ENCODE data around the gene ABRAXAS1. TPM values are rescaled to one million over a fixed set of nuclear protein-coding genes. Genes with fewer than 3 reads are reported as not detected.
A peak's percentile ranks its signal among the peaks of the same experiment; 100 is the strongest.

ABRAXAS1 gene
- total RNA-seq, 5 donors from 2014 or later (not counting 1 experiment from before 2014, with no cell fraction given): 18.8 to 41.7 (median 28.6) TPM

GRCh38 chr4:83438719-83439118 is 46.2 kb downstream of the ABRAXAS1 start:
- Histone ChIP-seq H3K4me3 (ENCODE audit: control insufficient read depth in 1 of 2, extremely low read depth in 1 of 2, low read length in 1 of 2) (no peak overlapping the region), H3K9me3 (no peaks in the 10 kb centered on the region), H3K36me3 (ENCODE audit: control insufficient read depth in 2 of 2, extremely low read depth in 1 of 2, insufficient read depth in 1 of 2, low read length in 1 of 2) (peaks cover 4 to 49% of the 10 kb centered on the region in 2 donors), H3K4me1 (ENCODE audit: control insufficient read depth in 1 of 2, extremely low read depth in 1 of 2, insufficient read depth in 2 of 2, low read length in 2 of 2) (no peaks in the 10 kb centered on the region), H3K27me3 (replicated peaks in 1 of 2; ENCODE audit: control insufficient read depth in 2 of 2, extremely low read depth in 1 of 2, insufficient read depth in 2 of 2, low read length in 1 of 2) (no peaks in the 10 kb centered on the region), H3K27ac (ENCODE audit: low read length) (no peak overlapping the region)
- ChIA-PET POLR2A (interaction anchor here in 1 of 2 donors (0.7 kb wide), 1 partner anchor 384 kb away, joined by 4 read pairs; no protein-coding TSS in a partner anchor), CTCF (interaction anchor here in 1 of 2 donors (0.7 to 0.9 kb wide), 2 partner anchors 19 to 1057 kb away, joined by 3 to 5 read pairs; no protein-coding TSS in a partner anchor)
- Mint-ChIP-seq H3K27me3 (no peaks in the 10 kb centered on the region), H3K9me3 (no peaks in the 10 kb centered on the region), H3K27ac (no peak overlapping the region), H3K36me3 (peaks cover 48% of the 10 kb centered on the region), H3K4me1 (peaks cover 4 to 7% (median 5%) of the 10 kb centered on the region in 3 donors), H3K4me3 (no peak overlapping the region)
- DNase-seq (no peak), ATAC-seq (replicated peaks in 1 of 4) (no peak)

- Histone ChIP-seq H3K4me1 (ENCODE audit: control insufficient read depth in 1 of 2, extremely low read depth in 1 of 2, insufficient read depth in 2 of 2, low read length in 2 of 2) (no peaks in the 10 kb centered on the region), H3K9me3 (no peaks in the 10 kb centered on the region), H3K4me3 (ENCODE audit: control insufficient read depth in 1 of 2, extremely low read depth in 1 of 2, low read length in 1 of 2) (no peak overlapping the region), H3K36me3 (ENCODE audit: control insufficient read depth in 2 of 2, extremely low read depth in 1 of 2, insufficient read depth in 1 of 2, low read length in 1 of 2) (peaks cover 2 to 39% of the 10 kb centered on the region in 2 donors), H3K27me3 (replicated peaks in 1 of 2; ENCODE audit: control insufficient read depth in 2 of 2, extremely low read depth in 1 of 2, insufficient read depth in 2 of 2, low read length in 1 of 2) (no peaks in the 10 kb centered on the region), H3K27ac (ENCODE audit: low read length) (no peak overlapping the region)
- ChIA-PET CTCF (no interaction called here), POLR2A (interaction anchor here (0.6 kb wide), 2 partner anchors 606 to 1150 kb away, joined by 9 to 16 read pairs; no protein-coding TSS in a partner anchor)
- DNase-seq: no peak
- 100% methylated on average over 1 of the region's 4 CpGs for WGBS (ENCODE audit: insufficient coverage)
- Mint-ChIP-seq H3K4me1 (peaks cover 4 to 7% (median 7%) of the 10 kb centered on the region in 3 donors), H3K27ac (no peak overlapping the region), H3K27me3 (no peaks in the 10 kb centered on the region), H3K9me3 (no peaks in the 10 kb centered on the region), H3K4me3 (no peak overlapping the region), H3K36me3 (peaks cover 45% of the 10 kb centered on the region)
- ATAC-seq (replicated peaks in 1 of 4): no peak
Observed at GRCh38 chr4:83436680-83437079, 48.2 kb downstream of the ABRAXAS1 start.

GRCh38 chr4:83431200-83431599 is 53.7 kb downstream of the ABRAXAS1 start:
- Mint-ChIP-seq H3K4me3 (no peak overlapping the region), H3K27me3 (no peaks in the 10 kb centered on the region), H3K27ac (no peak overlapping the region), H3K4me1 (peaks cover 7 to 8% (median 8%) of the 10 kb centered on the region in 3 donors), H3K36me3 (peaks cover 37% of the 10 kb centered on the region), H3K9me3 (no peaks in the 10 kb centered on the region)
- Histone ChIP-seq H3K4me1 (ENCODE audit: control insufficient read depth in 1 of 2, extremely low read depth in 1 of 2, insufficient read depth in 2 of 2, low read length in 2 of 2) (peaks cover 0 to 3% of the 10 kb centered on the region in 2 experiments), H3K36me3 (ENCODE audit: control insufficient read depth in 2 of 2, extremely low read depth in 1 of 2, insufficient read depth in 1 of 2, low read length in 1 of 2) (peaks cover 0 to 46% of the 10 kb centered on the region in 2 donors), H3K4me3 (ENCODE audit: control insufficient read depth in 1 of 2, extremely low read depth in 1 of 2, low read length in 1 of 2) (no peak overlapping the region), H3K27me3 (replicated peaks in 1 of 2; ENCODE audit: control insufficient read depth in 2 of 2, extremely low read depth in 1 of 2, insufficient read depth in 2 of 2, low read length in 1 of 2) (no peaks in the 10 kb centered on the region), H3K27ac (ENCODE audit: low read length) (no peak overlapping the region), H3K9me3 (no peaks in the 10 kb centered on the region)
- ChIA-PET CTCF (no interaction called here), POLR2A (no interaction called here)
- DNase-seq: no peak
- no peak for ATAC-seq (replicated peaks in 1 of 4)
- WGBS (ENCODE audit: insufficient coverage): no CpG with 5 or more reads among the region's 1 CpG

- no peak for ATAC-seq (replicated peaks in 1 of 4)
- Histone ChIP-seq H3K27ac (ENCODE audit: low read length) (no peak overlapping the region), H3K27me3 (replicated peaks in 1 of 2; ENCODE audit: control insufficient read depth in 2 of 2, extremely low read depth in 1 of 2, insufficient read depth in 2 of 2, low read length in 1 of 2) (no peaks in the 10 kb centered on the region), H3K36me3 (ENCODE audit: control insufficient read depth in 2 of 2, extremely low read depth in 1 of 2, insufficient read depth in 1 of 2, low read length in 1 of 2) (peaks cover 0 to 65% of the 10 kb centered on the region in 2 donors), H3K4me3 (ENCODE audit: control insufficient read depth in 1 of 2, extremely low read depth in 1 of 2, low read length in 1 of 2) (no peak overlapping the region), H3K9me3 (no peaks in the 10 kb centered on the region), H3K4me1 (ENCODE audit: control insufficient read depth in 1 of 2, extremely low read depth in 1 of 2, insufficient read depth in 2 of 2, low read length in 2 of 2) (no peaks in the 10 kb centered on the region)
- Mint-ChIP-seq H3K36me3 (peaks cover 49% of the 10 kb centered on the region), H3K9me3 (no peaks in the 10 kb centered on the region), H3K27ac (peak overlapping the region in 1 of 2 donors; percentile 31), H3K4me1 (peaks cover 0 to 2% (median 0%) of the 10 kb centered on the region in 3 donors), H3K4me3 (no peak overlapping the region), H3K27me3 (no peaks in the 10 kb centered on the region)
- ChIA-PET CTCF (no interaction called here), POLR2A (no interaction called here)
- no peak for DNase-seq
Observed at GRCh38 chr4:83418211-83418610, 66.7 kb downstream of the ABRAXAS1 start.

GRCh38 chr4:83417566-83417965 is 67.3 kb downstream of the ABRAXAS1 start:
- Mint-ChIP-seq H3K27ac (no peak overlapping the region), H3K9me3 (no peaks in the 10 kb centered on the region), H3K27me3 (no peaks in the 10 kb centered on the region), H3K4me3 (no peak overlapping the region), H3K36me3 (peaks cover 51% of the 10 kb centered on the region), H3K4me1 (peaks cover 0 to 2% (median 0%) of the 10 kb centered on the region in 3 donors)
- Histone ChIP-seq H3K27ac (ENCODE audit: low read length) (no peak overlapping the region), H3K4me3 (ENCODE audit: control insufficient read depth in 1 of 2, extremely low read depth in 1 of 2, low read length in 1 of 2) (no peak overlapping the region), H3K9me3 (no peaks in the 10 kb centered on the region), H3K36me3 (ENCODE audit: control insufficient read depth in 2 of 2, extremely low read depth in 1 of 2, insufficient read depth in 1 of 2, low read length in 1 of 2) (peaks cover 0 to 60% of the 10 kb centered on the region in 2 donors), H3K27me3 (replicated peaks in 1 of 2; ENCODE audit: control insufficient read depth in 2 of 2, extremely low read depth in 1 of 2, insufficient read depth in 2 of 2, low read length in 1 of 2) (no peaks in the 10 kb centered on the region), H3K4me1 (ENCODE audit: control insufficient read depth in 1 of 2, extremely low read depth in 1 of 2, insufficient read depth in 2 of 2, low read length in 2 of 2) (no peaks in the 10 kb centered on the region)
- DNase-seq: no peak
- no peak for ATAC-seq (replicated peaks in 1 of 4)
- WGBS (ENCODE audit: insufficient coverage): no CpG with 5 or more reads among the region's 4 CpGs
- ChIA-PET POLR2A (no interaction called here), CTCF (no interaction called here)

- peaks cover 0 to 2% (median 0%) of the 10 kb centered on the region in 3 donors for H3K4me1 Mint-ChIP-seq
- no peaks in the 10 kb centered on the region for H3K27me3 Mint-ChIP-seq
- no peak overlapping the region for H3K4me3 Mint-ChIP-seq
- Histone ChIP-seq H3K9me3 (no peaks in the 10 kb centered on the region), H3K27me3 (replicated peaks in 1 of 2; ENCODE audit: control insufficient read depth in 2 of 2, extremely low read depth in 1 of 2, insufficient read depth in 2 of 2, low read length in 1 of 2) (no peaks in the 10 kb centered on the region), H3K4me3 (ENCODE audit: control insufficient read depth in 1 of 2, extremely low read depth in 1 of 2, low read length in 1 of 2) (no peak overlapping the region), H3K4me1 (ENCODE audit: control insufficient read depth in 1 of 2, extremely low read depth in 1 of 2, insufficient read depth in 2 of 2, low read length in 2 of 2) (no peaks in the 10 kb centered on the region), H3K27ac (ENCODE audit: low read length) (no peak overlapping the region), H3K36me3 (ENCODE audit: control insufficient read depth in 2 of 2, extremely low read depth in 1 of 2, insufficient read depth in 1 of 2, low read length in 1 of 2) (peaks cover 0 to 62% of the 10 kb centered on the region in 2 donors)
- peaks cover 56% of the 10 kb centered on the region for H3K36me3 Mint-ChIP-seq
- CTCF ChIA-PET: interaction anchor here in 1 of 2 donors (0.5 kb wide), 1 partner anchor 565 kb away, joined by 3 read pairs; no protein-coding TSS in a partner anchor
- no peaks in the 10 kb centered on the region for H3K9me3 Mint-ChIP-seq
- no peak for DNase-seq
- H3K27ac Mint-ChIP-seq: no peak overlapping the region
- no peak for ATAC-seq (replicated peaks in 1 of 4)
- WGBS (ENCODE audit: insufficient coverage): no CpG with 5 or more reads among the region's 2 CpGs
- POLR2A ChIA-PET: interaction anchor here in 1 of 2 donors (0.5 kb wide), 1 partner anchor 118 kb away, joined by 7 read pairs; no protein-coding TSS in a partner anchor
Observed at GRCh38 chr4:83413676-83414075, 71.2 kb downstream of the ABRAXAS1 start.

Data from T-cell (primary cell).